Measurements from ENCODE around the gene FAM20C. TPM values are rescaled to one million over a fixed set of nuclear protein-coding genes. Genes with fewer than 3 reads are reported as not detected.
A peak's percentile ranks its signal among the peaks of the same experiment; 100 is the strongest.

FAM20C gene
- total and polyA plus RNA-seq, 4 donors = 17.3 to 86.9 (median 45.9) TPM

DNA sequence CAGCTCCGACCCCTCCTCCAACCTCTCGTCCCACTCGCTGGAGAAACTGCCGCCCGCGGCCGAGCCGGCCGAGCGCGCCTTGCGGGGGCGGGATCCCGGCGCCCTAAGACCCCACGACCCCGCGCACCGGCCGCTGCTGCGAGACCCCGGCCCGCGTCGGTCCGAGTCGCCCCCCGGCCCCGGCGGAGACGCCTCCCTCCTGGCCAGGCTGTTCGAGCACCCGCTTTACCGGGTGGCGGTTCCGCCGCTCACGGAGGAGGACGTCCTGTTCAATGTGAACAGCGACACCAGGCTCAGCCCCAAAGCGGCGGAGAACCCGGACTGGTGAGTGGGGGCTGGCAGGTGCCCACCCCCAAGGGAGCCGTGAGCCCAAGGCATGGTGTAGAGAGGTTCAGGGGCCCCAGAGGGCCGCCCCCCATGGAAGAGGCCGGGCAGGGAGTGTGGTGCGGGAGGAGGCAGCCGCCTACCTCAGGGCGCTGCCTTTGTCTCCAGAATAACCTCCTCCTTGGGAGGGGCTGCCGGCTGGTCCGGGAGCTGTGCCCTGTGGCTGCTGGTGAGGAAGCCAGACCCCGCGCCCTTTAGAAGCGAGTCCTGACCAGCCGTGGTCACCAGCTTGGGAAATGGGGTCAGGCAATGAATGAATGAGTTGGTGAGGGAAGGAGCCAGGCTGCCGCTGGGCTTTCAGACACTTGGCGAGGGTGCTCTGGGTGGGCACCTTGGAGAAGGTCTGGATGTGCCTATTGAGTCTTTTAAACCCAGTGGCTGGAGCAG, 1.3 kb downstream of the FAM20C start:
- H3K4me1 ChIP-seq (ENCODE audit: control insufficient read depth in 5 of 5, insufficient read depth in 5 of 5, low read length in 5 of 5) = peaks cover 0 to 36% (median 16%) of the 10 kb centered on the region in 5 donors
- H3K4me3 ChIP-seq = peak overlapping the region; percentile 61
- H3K27ac ChIP-seq (ENCODE audit: low read depth in 1 of 2, low read length in 1 of 2) = no peak overlapping the region
- no peak for TF ChIP-seq CTCF (IDR thresholded peaks at IDR 0.05; ENCODE audit: control extremely low read depth, extremely low read depth)
- 5% methylated on average over 56 to 57 of the region's 57 CpGs for WGBS, 2 donors
- ATAC-seq (ENCODE audit: insufficient read depth, low FRiP score) (no peak), DNase-seq (peak in 1 of 3 donors; percentile 12)
- H3K9me3 ChIP-seq (ENCODE audit: control insufficient read depth in 4 of 4, insufficient read depth in 3 of 4, low read length in 3 of 4) = no peaks in the 10 kb centered on the region
- peaks cover 0 to 20% (median 0%) of the 10 kb centered on the region in 3 donors for H3K27me3 ChIP-seq (ENCODE audit: control insufficient read depth in 3 of 3, insufficient read depth in 3 of 3, low read length in 2 of 3)
- H3K9ac ChIP-seq (ENCODE audit: insufficient read depth in 1 of 2, low read length in 2 of 2) = no peak overlapping the region
- H3K36me3 ChIP-seq (ENCODE audit: control insufficient read depth in 4 of 4, insufficient read depth in 4 of 4, low read length in 4 of 4) = peaks cover 0 to 32% (median 25%) of the 10 kb centered on the region in 4 donors

GRCh38 chr7:194252-195009, 2.1 kb downstream of the FAM20C start:
- Histone ChIP-seq H3K4me1 (ENCODE audit: control insufficient read depth in 5 of 5, insufficient read depth in 5 of 5, low read length in 5 of 5) (peaks cover 3 to 36% (median 16%) of the 10 kb centered on the region in 5 donors), H3K27me3 (ENCODE audit: control insufficient read depth in 3 of 3, insufficient read depth in 3 of 3, low read length in 2 of 3) (peaks cover 0 to 18% (median 0%) of the 10 kb centered on the region in 3 donors), H3K27ac (ENCODE audit: low read depth in 1 of 2, low read length in 1 of 2) (no peak overlapping the region), H3K36me3 (ENCODE audit: control insufficient read depth in 4 of 4, insufficient read depth in 4 of 4, low read length in 4 of 4) (peaks cover 0 to 38% (median 30%) of the 10 kb centered on the region in 4 donors), H3K4me3 (peak overlapping the region; percentile 61), H3K9me3 (ENCODE audit: control insufficient read depth in 4 of 4, insufficient read depth in 3 of 4, low read length in 3 of 4) (no peaks in the 10 kb centered on the region), H3K9ac (ENCODE audit: insufficient read depth in 1 of 2, low read length in 2 of 2) (peak overlapping the region in 1 of 2 donors; percentile 65)
- DNase-seq (peak; percentile 45 to 61 (median 52)), ATAC-seq (ENCODE audit: insufficient read depth, low FRiP score) (no peak)
- 68 to 77% methylated on average over 24 to 27 of the region's 27 CpGs for WGBS, 2 donors
- no peak for TF ChIP-seq CTCF (IDR thresholded peaks at IDR 0.05; ENCODE audit: control extremely low read depth, extremely low read depth)

GRCh38 chr7:195010-195829, 2.8 kb downstream of the FAM20C start:
- H3K27ac ChIP-seq (ENCODE audit: low read depth in 1 of 2, low read length in 1 of 2) = no peak overlapping the region
- H3K36me3 ChIP-seq (ENCODE audit: control insufficient read depth in 4 of 4, insufficient read depth in 4 of 4, low read length in 4 of 4) = peaks cover 0 to 43% (median 28%) of the 10 kb centered on the region in 4 donors
- H3K4me3 ChIP-seq = peak overlapping the region; percentile 61
- no peaks in the 10 kb centered on the region for H3K9me3 ChIP-seq (ENCODE audit: control insufficient read depth in 4 of 4, insufficient read depth in 3 of 4, low read length in 3 of 4)
- TF ChIP-seq CTCF (IDR thresholded peaks at IDR 0.05; ENCODE audit: control extremely low read depth, extremely low read depth) = no peak
- ATAC-seq (ENCODE audit: insufficient read depth, low FRiP score) = no peak
- DNase-seq = peak in 2 of 3 donors; percentile 85 to 86
- H3K4me1 ChIP-seq (ENCODE audit: control insufficient read depth in 5 of 5, insufficient read depth in 5 of 5, low read length in 5 of 5) = peaks cover 3 to 36% (median 16%) of the 10 kb centered on the region in 5 donors
- peaks cover 0 to 12% (median 0%) of the 10 kb centered on the region in 3 donors for H3K27me3 ChIP-seq (ENCODE audit: control insufficient read depth in 3 of 3, insufficient read depth in 3 of 3, low read length in 2 of 3)
- H3K9ac ChIP-seq (ENCODE audit: insufficient read depth in 1 of 2, low read length in 2 of 2) = peak overlapping the region in 1 of 2 donors; percentile 65
- 85 to 89% methylated on average over 33 of the region's 33 CpGs for WGBS, 2 donors
